AG10803 (cell line): ENCODE measurements around the gene LPGAT1.
"Not testable (repeated sequence)": the region's sequence is repeated elsewhere in the genome, so short reads cannot be mapped to it uniquely, and the experiment has no call there.

Experiments used
- DNase-seq: peaks from one replicate; pipeline ENCODE4 v3.0.0; 2010; ENCODE audit warnings: low read depth
- H3K4me3 ChIP-seq: 2 replicates; pipeline ENCODE4 v1.5.1; 2011; ENCODE audit warnings: mild to moderate bottlenecking, low read length, control low read depth
- TF ChIP-seq, protein P1 (sequence below): conservative IDR thresholded peaks from 2 replicates; pipeline ENCODE4 v1.5.1; 2011; ENCODE audit warnings: mild to moderate bottlenecking, low read length, control low read depth, inconsistent platforms

The LPGAT1 gene, protein sequence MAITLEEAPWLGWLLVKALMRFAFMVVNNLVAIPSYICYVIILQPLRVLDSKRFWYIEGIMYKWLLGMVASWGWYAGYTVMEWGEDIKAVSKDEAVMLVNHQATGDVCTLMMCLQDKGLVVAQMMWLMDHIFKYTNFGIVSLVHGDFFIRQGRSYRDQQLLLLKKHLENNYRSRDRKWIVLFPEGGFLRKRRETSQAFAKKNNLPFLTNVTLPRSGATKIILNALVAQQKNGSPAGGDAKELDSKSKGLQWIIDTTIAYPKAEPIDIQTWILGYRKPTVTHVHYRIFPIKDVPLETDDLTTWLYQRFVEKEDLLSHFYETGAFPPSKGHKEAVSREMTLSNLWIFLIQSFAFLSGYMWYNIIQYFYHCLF

DNA sequence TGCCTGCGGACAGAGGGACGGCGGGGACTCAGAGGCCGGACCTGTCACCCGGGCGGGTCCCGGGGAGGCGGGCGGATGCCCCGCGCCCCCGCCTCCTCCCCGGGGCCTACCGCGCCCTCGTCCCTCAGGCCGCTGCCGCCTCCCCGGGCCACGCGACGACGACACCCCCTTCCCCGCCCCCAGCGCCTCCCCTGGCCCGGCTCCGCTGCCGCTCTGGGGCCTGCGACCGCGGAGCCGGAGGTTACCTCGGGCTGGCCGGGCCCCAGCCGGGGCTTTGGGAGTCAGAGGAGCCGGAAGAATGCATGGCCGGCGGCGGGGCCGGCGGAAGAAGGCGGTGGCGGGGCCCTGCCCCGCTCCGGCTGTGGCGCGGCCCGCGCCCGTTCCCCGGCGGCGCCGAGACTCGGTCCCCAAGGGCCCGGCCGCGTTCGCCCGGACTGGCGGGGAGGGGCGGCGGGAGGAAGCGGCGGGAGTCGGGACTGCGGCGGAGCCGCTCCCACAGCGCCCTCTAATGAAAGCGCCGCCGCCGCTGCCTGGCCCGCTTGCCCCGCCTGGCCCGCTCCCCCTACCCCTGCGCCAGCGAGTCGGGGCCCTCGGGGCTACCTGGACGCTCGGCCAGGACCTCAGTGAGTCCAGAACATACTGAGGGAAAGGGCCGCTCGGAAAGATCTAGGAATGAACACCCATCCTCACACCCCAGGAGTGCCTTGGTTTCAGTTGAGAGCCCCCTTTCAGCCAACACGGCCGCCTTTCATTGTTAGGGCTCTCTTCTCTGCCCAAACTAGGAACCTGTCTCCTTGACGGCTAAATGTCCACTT lies at the start of gene LPGAT1:
Gene LPGAT1 (minus strand): TSS at position 436 of the 815 bp plus-strand sequence. CDS start 1,467 bp downstream, outside the sequence.
- H3K4me3 ChIP-seq: peak within 1 kb of the TSS; percentile 75
- DNase-seq: peak; percentile 66
- TF ChIP-seq, protein P1, sequence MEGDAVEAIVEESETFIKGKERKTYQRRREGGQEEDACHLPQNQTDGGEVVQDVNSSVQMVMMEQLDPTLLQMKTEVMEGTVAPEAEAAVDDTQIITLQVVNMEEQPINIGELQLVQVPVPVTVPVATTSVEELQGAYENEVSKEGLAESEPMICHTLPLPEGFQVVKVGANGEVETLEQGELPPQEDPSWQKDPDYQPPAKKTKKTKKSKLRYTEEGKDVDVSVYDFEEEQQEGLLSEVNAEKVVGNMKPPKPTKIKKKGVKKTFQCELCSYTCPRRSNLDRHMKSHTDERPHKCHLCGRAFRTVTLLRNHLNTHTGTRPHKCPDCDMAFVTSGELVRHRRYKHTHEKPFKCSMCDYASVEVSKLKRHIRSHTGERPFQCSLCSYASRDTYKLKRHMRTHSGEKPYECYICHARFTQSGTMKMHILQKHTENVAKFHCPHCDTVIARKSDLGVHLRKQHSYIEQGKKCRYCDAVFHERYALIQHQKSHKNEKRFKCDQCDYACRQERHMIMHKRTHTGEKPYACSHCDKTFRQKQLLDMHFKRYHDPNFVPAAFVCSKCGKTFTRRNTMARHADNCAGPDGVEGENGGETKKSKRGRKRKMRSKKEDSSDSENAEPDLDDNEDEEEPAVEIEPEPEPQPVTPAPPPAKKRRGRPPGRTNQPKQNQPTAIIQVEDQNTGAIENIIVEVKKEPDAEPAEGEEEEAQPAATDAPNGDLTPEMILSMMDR: peak; percentile 37

DNA sequence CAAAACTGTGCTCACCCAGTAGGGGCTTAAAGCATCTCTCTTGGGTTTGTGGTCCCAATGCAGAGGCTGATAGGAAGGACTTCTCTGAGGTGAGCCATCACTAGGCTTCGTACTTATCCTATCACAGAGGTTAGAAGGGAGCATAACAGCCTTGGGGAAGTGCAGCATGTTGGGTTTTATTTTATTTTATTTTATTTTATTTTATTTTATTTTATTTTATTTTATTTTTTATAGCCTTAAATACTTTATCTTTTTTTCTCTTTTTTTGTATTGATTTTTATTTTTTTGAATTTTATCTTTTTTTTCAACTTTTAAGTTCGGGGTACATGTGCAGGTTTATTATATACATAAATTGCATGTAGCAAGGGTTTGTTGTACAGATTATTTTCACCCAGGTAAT lies 48.9 kb upstream of the LPGAT1 start:
- H3K4me3 ChIP-seq: no peak overlapping the region
- DNase-seq: no peak
- TF ChIP-seq, protein P1: no peak

DNA sequence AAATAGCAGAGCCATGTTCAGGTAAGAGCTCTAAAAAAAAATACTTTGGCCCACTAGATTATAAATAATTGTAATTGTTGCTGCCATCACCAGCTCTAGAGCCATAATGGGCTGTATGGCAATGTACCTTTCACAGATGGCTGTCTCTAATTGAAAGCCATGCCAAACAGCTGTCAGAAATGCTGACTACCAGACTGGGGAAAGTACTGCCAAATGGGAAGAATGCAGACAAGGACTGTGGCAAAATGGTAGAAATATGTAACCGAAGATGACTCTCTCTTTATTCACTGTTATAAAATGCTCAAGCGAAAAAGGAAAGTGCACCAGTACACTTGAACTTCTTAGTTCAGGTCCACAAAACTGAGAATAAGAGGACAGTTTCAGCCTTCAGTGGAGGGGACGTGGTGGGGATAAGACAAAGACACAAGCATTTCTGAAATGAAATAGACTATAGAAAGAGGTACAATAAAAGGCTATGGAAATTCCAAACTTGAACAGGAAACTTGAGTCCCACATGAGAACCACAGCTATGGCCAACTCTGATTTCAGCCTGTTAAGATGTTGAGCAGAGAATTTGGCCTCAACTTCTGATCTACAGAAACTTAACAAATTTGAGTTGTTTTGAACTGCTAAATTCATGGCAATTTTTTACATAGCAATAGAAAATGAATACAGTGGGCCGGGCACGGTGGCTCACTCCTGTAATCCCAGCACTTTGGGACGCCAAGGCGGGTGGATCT lies 46.5 kb upstream of the LPGAT1 start:
- TF ChIP-seq, protein P1: no peak
- peak; percentile 27 for DNase-seq
- no peak overlapping the region for H3K4me3 ChIP-seq

DNA sequence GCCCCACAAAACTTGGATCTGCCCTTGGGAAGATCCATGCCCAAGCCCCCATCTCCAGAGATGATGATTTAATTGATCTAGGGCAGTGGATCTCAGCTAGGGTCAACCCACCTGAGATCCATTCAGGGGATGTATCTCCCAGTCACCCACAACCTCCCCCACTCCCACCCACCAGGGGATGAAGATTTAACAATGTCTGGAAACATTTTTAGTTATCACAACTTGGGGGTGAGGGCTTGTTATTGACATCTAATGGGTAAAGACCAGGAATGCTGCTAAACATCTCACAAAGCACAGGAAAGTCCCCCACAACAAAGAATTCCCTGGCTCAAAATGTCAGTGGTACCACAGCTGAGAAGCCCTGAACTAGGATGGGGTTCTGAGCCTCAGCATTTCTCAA lies 45.0 kb upstream of the LPGAT1 start:
- no peak overlapping the region for H3K4me3 ChIP-seq
- DNase-seq: no peak
- TF ChIP-seq, protein P1: no peak

DNA sequence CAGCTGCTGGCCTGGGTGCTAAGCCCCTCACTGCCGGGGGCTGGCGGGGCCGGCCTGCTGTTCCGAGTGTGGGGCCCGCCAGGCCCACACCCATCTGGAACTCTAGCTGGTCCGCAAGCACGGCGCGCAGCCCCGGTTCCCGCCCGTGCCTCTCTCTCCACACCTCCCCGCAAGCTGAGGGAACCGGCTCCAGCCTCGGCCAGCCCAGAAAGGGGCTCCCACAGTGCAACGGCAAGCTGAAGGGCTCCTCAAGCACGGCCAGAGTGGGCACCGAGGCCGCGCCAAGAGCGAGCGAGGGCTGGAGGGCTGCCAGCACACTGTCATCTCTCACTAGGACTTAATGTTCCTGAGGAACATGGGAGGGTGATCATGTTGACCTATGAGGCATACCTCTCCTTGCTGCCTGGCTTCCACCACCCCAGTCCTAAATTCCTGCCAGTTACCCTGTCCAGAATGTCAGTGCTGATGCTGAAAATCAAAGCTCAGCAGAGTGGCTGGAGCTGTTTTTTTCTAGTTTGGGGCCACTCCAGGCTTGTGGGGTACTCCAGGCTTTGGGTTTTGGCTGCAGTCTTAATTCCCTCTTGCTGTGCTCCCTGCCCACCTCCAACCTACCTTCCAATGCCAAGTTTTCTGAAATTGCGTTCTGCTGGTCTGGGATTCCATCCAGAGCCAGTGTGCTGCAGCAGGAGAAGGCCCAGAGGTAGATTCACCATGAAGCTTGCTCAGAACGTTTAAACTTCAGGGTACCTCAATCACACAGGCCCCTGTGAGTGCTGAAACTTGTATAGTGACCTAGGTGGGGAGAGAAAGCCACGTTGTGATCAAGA lies 44.2 kb upstream of the LPGAT1 start:
- TF ChIP-seq, protein P1: no peak
- H3K4me3 ChIP-seq: no peak overlapping the region
- DNase-seq: no peak

DNA sequence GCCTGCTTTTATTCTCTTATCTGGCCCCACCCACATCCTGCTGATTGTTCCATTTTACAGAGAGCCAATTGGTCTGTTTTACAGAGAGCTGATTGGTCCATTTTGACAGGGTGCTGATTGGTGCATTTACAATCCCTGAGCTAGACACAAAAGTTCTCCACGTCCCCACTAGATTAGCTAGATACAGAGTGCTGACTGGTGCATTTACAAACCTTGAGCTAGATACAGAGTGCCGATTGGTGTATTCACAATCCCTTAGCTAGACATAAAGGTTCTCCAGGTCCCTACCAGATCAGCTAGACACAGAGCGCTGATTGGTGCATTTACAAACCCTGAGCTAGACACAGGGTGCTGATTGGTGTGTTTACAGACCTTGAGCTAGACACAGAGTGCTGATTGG lies 43.2 kb upstream of the LPGAT1 start:
- not testable (repeated sequence) for H3K4me3 ChIP-seq, DNase-seq
